Chondrocyte (in vitro differentiated cells): ENCODE data around the gene AZU1. TPM values are rescaled to one million over a fixed set of nuclear protein-coding genes. Genes with fewer than 3 reads are reported as not detected.

ENCODE experiments used
- DNase-seq: peaks from one replicate; pipeline ENCODE4 v3.0.0; 2021; ENCODE audit warnings: mixed read lengths, low spot score
- H3K27ac Mint-ChIP-seq: one replicate; pipeline ENCODE4 v1.8.0; 2021; ENCODE audit warnings: mild to moderate bottlenecking, moderate library complexity, mixed read lengths; ENCODE audit not compliant: unreplicated experiment
- H3K27me3 Mint-ChIP-seq: 2 replicates; pipeline ENCODE4 v1.8.0; 2021; ENCODE audit warnings: low read depth, mixed read lengths
- H3K36me3 Mint-ChIP-seq: 2 replicates; pipeline ENCODE4 v1.8.0; 2021; ENCODE audit warnings: low read depth, mixed read lengths
- H3K4me1 Mint-ChIP-seq: 2 replicates; pipeline ENCODE4 v1.8.0; 2021; ENCODE audit warnings: low read depth, mild to moderate bottlenecking, mixed read lengths
- H3K4me3 Mint-ChIP-seq: one replicate; pipeline ENCODE4 v1.8.0; 2021; ENCODE audit warnings: mild to moderate bottlenecking, moderate library complexity, mixed read lengths; ENCODE audit not compliant: unreplicated experiment
- H3K9me3 Mint-ChIP-seq: 2 replicates; pipeline ENCODE4 v1.8.0; 2021; ENCODE audit warnings: low read depth, mixed read lengths
- total RNA-seq: library from RNA; stranded (reverse); gene quantifications from 3 replicates; pipeline ENCODE4 v1.2.1, GENCODE V29; 2021
- TF ChIP-seq, protein P1 (sequence below): fragments of 200-600 bp; sonication (generic); IDR thresholded peaks from 2 replicates; pipeline ENCODE4 v1.5.0; 2021; ENCODE audit warnings: antibody characterized with exemption, mild to moderate bottlenecking, moderate library complexity

Gene AZU1
- total RNA-seq, 1 donor from 2014 or later: 0.37 TPM

DNA sequence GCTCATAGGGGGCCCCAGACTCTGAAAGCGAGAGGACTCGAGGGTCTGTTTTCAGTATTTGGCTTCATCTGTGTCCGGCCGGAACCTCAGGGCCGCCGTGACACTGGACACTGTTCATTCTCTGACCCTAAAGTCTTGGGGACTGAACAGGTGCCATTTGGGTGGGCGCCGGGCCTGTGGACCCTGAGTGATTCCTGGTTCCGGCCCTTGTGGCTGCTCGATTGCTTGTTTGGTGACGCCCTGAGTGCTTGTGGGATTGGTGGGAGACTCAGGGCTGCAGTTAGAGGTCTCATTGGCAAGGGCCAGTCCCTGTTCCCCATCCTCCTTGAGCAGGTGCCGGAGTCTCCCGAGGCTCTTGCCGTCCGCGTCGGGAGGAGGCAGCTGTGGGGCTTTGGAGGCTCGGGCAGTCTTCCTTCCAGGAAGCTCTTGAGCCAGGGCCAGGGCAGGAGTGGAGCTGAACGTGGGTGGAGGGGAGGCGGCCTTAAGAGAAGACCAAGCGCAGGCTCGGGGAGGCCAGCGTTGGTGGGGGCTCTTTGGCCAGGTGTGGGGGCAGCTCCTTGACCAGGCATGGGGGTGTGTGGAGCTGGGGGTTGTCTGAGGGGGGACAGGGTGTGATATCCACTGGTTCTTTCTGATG lies 25.7 kb upstream of the AZU1 start:
- Mint-ChIP-seq H3K9me3 (no peaks in the 10 kb centered on the region), H3K4me3 (peak overlapping the region; percentile 63), H3K27me3 (no peaks in the 10 kb centered on the region), H3K4me1 (peaks cover 40% of the 10 kb centered on the region), H3K27ac (peak overlapping the region; percentile 57), H3K36me3 (peaks cover 19% of the 10 kb centered on the region)
- TF ChIP-seq, protein P1, sequence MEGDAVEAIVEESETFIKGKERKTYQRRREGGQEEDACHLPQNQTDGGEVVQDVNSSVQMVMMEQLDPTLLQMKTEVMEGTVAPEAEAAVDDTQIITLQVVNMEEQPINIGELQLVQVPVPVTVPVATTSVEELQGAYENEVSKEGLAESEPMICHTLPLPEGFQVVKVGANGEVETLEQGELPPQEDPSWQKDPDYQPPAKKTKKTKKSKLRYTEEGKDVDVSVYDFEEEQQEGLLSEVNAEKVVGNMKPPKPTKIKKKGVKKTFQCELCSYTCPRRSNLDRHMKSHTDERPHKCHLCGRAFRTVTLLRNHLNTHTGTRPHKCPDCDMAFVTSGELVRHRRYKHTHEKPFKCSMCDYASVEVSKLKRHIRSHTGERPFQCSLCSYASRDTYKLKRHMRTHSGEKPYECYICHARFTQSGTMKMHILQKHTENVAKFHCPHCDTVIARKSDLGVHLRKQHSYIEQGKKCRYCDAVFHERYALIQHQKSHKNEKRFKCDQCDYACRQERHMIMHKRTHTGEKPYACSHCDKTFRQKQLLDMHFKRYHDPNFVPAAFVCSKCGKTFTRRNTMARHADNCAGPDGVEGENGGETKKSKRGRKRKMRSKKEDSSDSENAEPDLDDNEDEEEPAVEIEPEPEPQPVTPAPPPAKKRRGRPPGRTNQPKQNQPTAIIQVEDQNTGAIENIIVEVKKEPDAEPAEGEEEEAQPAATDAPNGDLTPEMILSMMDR: no peak
- DNase-seq: no peak

DNA sequence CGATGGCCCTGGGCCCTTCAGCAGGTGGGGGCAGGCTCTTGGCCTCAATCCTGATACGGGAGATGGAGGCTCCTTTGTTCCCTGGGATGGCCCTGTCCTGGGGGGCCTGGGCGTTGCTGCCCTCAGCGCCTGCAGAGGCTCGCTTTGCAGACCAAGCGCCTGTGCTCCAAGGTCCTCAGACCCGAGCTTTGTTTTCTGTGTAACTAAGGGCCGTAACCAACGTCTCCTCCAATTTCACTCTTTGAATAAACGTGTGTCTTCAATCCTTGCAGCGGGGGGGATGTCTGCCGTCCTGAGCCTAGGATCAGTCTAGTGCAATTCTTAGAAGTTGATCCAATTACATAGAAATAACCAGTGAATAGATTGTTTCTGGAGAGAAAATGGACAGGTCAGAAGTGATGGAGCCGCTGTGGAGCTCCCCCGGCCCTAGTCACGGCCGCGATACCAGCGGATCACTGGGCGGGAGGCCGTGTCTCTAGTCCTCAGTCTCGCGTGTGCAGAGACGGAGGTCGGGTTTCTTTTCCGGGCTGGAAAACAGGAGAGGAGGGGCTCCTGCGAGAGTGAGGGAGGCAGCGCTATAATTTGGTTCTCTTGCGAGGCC lies 25.0 kb upstream of the AZU1 start:
- H3K9me3 Mint-ChIP-seq: no peaks in the 10 kb centered on the region
- H3K36me3 Mint-ChIP-seq: peaks cover 24% of the 10 kb centered on the region
- TF ChIP-seq, protein P1: no peak
- no peak for DNase-seq
- H3K4me1 Mint-ChIP-seq: peaks cover 40% of the 10 kb centered on the region
- peak overlapping the region; percentile 57 for H3K27ac Mint-ChIP-seq
- H3K4me3 Mint-ChIP-seq: peak overlapping the region; percentile 63
- H3K27me3 Mint-ChIP-seq: no peaks in the 10 kb centered on the region

DNA sequence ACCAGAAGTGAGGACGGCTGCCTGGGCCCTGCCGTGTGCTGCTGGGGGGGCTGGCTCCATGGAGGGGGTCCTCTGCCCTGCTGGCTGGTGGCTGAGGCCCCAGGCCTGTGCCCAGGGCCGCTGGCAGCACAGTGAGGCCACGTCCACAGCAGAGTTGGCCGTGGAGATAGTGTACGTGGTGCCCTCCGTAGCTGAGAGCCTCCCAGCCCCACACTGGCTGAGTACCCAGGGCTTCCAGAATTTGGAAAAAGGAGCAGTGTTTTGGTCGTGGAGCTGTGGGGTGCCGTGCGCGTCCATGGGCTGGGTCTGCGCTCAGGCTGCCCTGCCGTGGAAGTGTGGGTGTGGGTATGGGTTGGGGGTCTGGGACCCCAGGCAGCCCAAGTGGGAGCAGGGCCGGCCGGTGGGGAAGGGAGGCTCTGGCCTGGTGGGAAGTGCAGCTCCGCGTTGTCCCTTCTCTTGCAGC lies 24.5 kb upstream of the AZU1 start:
- Mint-ChIP-seq H3K27ac (no peak overlapping the region), H3K4me3 (no peak overlapping the region), H3K4me1 (peaks cover 40% of the 10 kb centered on the region), H3K27me3 (no peaks in the 10 kb centered on the region), H3K9me3 (no peaks in the 10 kb centered on the region), H3K36me3 (peaks cover 28% of the 10 kb centered on the region)
- TF ChIP-seq, protein P1: no peak
- no peak for DNase-seq

DNA sequence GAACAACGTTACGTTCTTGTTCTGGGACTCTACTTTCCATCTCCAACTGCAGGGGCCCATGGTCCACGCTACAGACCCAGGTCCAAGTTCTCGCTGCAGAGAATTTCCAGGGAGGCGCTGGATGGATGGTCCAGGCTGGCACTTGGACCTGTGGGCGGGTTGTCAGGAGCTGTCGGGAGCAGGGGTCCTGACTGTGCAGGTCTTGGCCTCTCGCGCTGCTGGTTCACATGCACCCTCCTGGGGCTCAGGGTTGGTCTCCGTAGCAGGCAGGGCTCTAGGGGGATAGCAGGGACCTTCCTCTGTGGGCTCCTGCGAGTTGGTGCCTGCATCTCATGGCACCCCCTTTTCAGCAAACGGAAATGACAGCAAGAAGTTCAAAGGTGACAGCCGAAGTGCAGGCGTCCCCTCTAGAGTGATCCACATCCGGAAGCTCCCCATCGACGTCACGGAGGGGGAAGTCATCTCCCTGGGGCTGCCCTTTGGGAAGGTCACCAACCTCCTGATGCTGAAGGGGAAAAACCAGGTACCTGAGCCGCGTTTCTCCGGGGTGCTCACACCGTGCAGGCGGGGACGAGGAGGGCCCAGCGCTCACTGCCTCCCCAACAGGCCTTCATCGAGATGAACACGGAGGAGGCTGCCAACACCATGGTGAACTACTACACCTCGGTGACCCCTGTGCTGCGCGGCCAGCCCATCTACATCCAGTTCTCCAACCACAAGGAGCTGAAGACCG lies 23.8 kb upstream of the AZU1 start:
- H3K27ac Mint-ChIP-seq: no peak overlapping the region
- no peak overlapping the region for H3K4me3 Mint-ChIP-seq
- no peaks in the 10 kb centered on the region for H3K27me3 Mint-ChIP-seq
- TF ChIP-seq, protein P1: no peak
- H3K36me3 Mint-ChIP-seq: peaks cover 28% of the 10 kb centered on the region
- H3K4me1 Mint-ChIP-seq: peaks cover 40% of the 10 kb centered on the region
- no peak for DNase-seq
- no peaks in the 10 kb centered on the region for H3K9me3 Mint-ChIP-seq

DNA sequence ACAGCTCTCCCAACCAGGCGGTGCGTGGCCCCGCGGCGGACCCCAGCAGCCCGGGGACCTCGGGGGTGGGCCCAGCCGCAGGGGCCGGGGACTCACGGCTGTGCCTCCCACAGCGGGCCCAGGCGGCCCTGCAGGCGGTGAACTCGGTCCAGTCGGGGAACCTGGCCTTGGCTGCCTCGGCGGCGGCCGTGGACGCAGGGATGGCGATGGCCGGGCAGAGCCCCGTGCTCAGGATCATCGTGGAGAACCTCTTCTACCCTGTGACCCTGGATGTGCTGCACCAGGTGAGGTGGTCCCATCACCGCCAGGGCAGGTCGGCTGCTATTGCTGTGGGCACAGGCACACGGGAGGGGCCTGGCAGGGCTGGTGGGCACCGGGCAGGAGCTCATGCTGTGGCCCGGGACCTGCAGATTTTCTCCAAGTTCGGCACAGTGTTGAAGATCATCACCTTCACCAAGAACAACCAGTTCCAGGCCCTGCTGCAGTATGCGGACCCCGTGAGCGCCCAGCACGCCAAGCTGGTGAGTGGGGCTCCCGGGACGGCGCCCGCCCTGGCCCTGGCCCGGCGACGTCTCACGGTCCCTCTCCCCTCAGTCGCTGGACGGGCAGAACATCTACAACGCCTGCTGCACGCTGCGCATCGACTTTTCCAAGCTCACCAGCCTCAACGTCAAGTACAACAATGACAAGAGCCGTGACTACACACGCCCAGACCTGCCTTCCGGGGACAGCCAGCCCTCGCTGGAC lies 23.0 kb upstream of the AZU1 start:
- Mint-ChIP-seq H3K4me3 (no peak overlapping the region), H3K27me3 (no peaks in the 10 kb centered on the region), H3K36me3 (peaks cover 27% of the 10 kb centered on the region), H3K4me1 (peaks cover 36% of the 10 kb centered on the region), H3K9me3 (no peaks in the 10 kb centered on the region), H3K27ac (no peak overlapping the region)
- DNase-seq: no peak
- TF ChIP-seq, protein P1: no peak
